Measurements from ENCODE around the gene C1QTNF12.

C1QTNF12 gene

GRCh38 chr1:1274299-1274930 is 27.9 kb upstream of the C1QTNF12 start:
- Histone ChIP-seq H3K79me2 (ENCODE audit: low read length) (peaks cover 40% of the 10 kb centered on the region), H3K4me2 (ENCODE audit: low read depth, low read length) (peak overlapping the region; percentile 100), H3K9me2 (replicated peaks; ENCODE audit: insufficient read depth, low read length) (no peaks in the 10 kb centered on the region), H3K4me3 (ENCODE audit: low read length) (peak overlapping the region; percentile 97), H3K27me3 (replicated peaks; ENCODE audit: insufficient read depth, low read length) (no peaks in the 10 kb centered on the region; the same call in 1 of the 2 replicates), H3K9ac (ENCODE audit: low read length) (peak overlapping the region; percentile 60), H4K20me1 (ENCODE audit: insufficient read depth, low read length) (no peaks in the 10 kb centered on the region; the same call in 1 of the 2 replicates), H2AFZ (ENCODE audit: low read length) (peak overlapping the region; percentile 92), H3K9me3 (replicated peaks; ENCODE audit: insufficient read depth, low read length) (no peaks in the 10 kb centered on the region), H3K27ac (ENCODE audit: low read length) (no peak overlapping the region), H3F3A (ENCODE audit: insufficient read depth, low read length) (no peaks in the 10 kb centered on the region), H3K4me1 (ENCODE audit: low read length) (peaks cover 10% of the 10 kb centered on the region), H3K36me3 (replicated peaks; ENCODE audit: insufficient read depth, low read length) (no peaks in the 10 kb centered on the region)
- no peak for TF ChIP-seq CTCF (IDR thresholded peaks at IDR 0.05; ENCODE audit: low read length)
- no peak for TF ChIP-seq EZH2phosphoT487 (IDR thresholded peaks at IDR 0.05; ENCODE audit: low read length)
- TF ChIP-seq EZH2 (optimal IDR thresholded peaks at IDR 0.05; ENCODE audit: low read depth, low read length), result no peak
- no peak for DNase-seq

- Histone ChIP-seq H3F3A (ENCODE audit: insufficient read depth, low read length) (no peaks in the 10 kb centered on the region), H3K79me2 (ENCODE audit: low read length) (peaks cover 42% of the 10 kb centered on the region), H4K20me1 (ENCODE audit: insufficient read depth, low read length) (no peaks in the 10 kb centered on the region; the same call in 1 of the 2 replicates), H3K9ac (ENCODE audit: low read length) (peak within 1 kb of the TSS; percentile 85), H3K9me3 (replicated peaks; ENCODE audit: insufficient read depth, low read length) (no peaks in the 10 kb centered on the region), H2AFZ (ENCODE audit: low read length) (peak within 1 kb of the TSS; percentile 92), H3K27me3 (replicated peaks; ENCODE audit: insufficient read depth, low read length) (no peaks in the 10 kb centered on the region; the same call in 1 of the 2 replicates), H3K27ac (ENCODE audit: low read length) (no peak within 1 kb of the TSS), H3K9me2 (replicated peaks; ENCODE audit: insufficient read depth, low read length) (no peaks in the 10 kb centered on the region), H3K4me2 (ENCODE audit: low read depth, low read length) (peak within 1 kb of the TSS; percentile 100), H3K36me3 (replicated peaks; ENCODE audit: insufficient read depth, low read length) (no peaks in the 10 kb centered on the region), H3K4me3 (ENCODE audit: low read length) (peak within 1 kb of the TSS; percentile 97), H3K4me1 (ENCODE audit: low read length) (peaks cover 10% of the 10 kb centered on the region)
- no peak for TF ChIP-seq EZH2 (optimal IDR thresholded peaks at IDR 0.05; ENCODE audit: low read depth, low read length)
- TF ChIP-seq CTCF (IDR thresholded peaks at IDR 0.05; ENCODE audit: low read length), result no peak
- DNase-seq, result peak; percentile 89
Measured at GRCh38 chr1:1273512-1274298, 27.2 kb upstream of the C1QTNF12 start, which contains the start of gene UBE2J2. TSS of gene UBE2J2 (minus strand) at chr1:1273854. CDS start at chr1:1267992, 5,862 bp downstream.

GRCh38 chr1:1273209-1273511 is 26.6 kb upstream of the C1QTNF12 start:
- Histone ChIP-seq H3K9ac (ENCODE audit: low read length) (peak overlapping the region; percentile 85), H3K27me3 (replicated peaks; ENCODE audit: insufficient read depth, low read length) (no peaks in the 10 kb centered on the region; the same call in 1 of the 2 replicates), H3K9me3 (replicated peaks; ENCODE audit: insufficient read depth, low read length) (no peaks in the 10 kb centered on the region), H3K27ac (ENCODE audit: low read length) (no peak overlapping the region), H3K9me2 (replicated peaks; ENCODE audit: insufficient read depth, low read length) (no peaks in the 10 kb centered on the region), H4K20me1 (ENCODE audit: insufficient read depth, low read length) (no peaks in the 10 kb centered on the region; the same call in 1 of the 2 replicates), H3F3A (ENCODE audit: insufficient read depth, low read length) (no peaks in the 10 kb centered on the region), H3K4me1 (ENCODE audit: low read length) (peaks cover 10% of the 10 kb centered on the region), H3K36me3 (replicated peaks; ENCODE audit: insufficient read depth, low read length) (no peaks in the 10 kb centered on the region), H3K4me3 (ENCODE audit: low read length) (peak overlapping the region; percentile 97), H2AFZ (ENCODE audit: low read length) (no peak overlapping the region), H3K79me2 (ENCODE audit: low read length) (peaks cover 47% of the 10 kb centered on the region), H3K4me2 (ENCODE audit: low read depth, low read length) (peak overlapping the region; percentile 98)
- no peak for DNase-seq
- TF ChIP-seq CTCF (IDR thresholded peaks at IDR 0.05; ENCODE audit: low read length) (no peak), EZH2phosphoT487 (IDR thresholded peaks at IDR 0.05; ENCODE audit: low read length) (no peak), EZH2 (optimal IDR thresholded peaks at IDR 0.05; ENCODE audit: low read depth, low read length) (no peak)

Measured in MM.1S (cell line).